Parathyroid adenoma (tissue), 2 donors: ENCODE measurements around the gene MGAT4D.
"Not testable (repeated sequence)": the region's sequence is repeated elsewhere in the genome, so short reads cannot be mapped to it uniquely, and the experiment has no call there.

Experiments
- H2AFZ ChIP-seq: fragments of 300-600 bp; sonication (generic); one replicate; pipeline ENCODE4 v1.7.0; 2017; ENCODE audit warnings: antibody characterized with exemption, mild to moderate bottlenecking
- H3K27ac ChIP-seq: fragments of 300-600 bp; sonication (generic); one replicate; pipeline ENCODE4 v1.7.0; 2017
- H3K27me3 ChIP-seq: fragments of 300-600 bp; sonication (generic); one replicate; pipeline ENCODE4 v1.7.0; 2017; ENCODE audit warnings: low read length; ENCODE audit not compliant: control insufficient read depth, insufficient read depth
- H3K36me3 ChIP-seq: fragments of 300-600 bp; sonication (generic); one replicate; pipeline ENCODE4 v1.7.0; 2017; ENCODE audit warnings: low read length; ENCODE audit not compliant: control insufficient read depth, insufficient read depth
- H3K4me1 ChIP-seq: fragments of 300-600 bp; sonication (generic); one replicate; pipeline ENCODE4 v1.7.0; 2017; ENCODE audit warnings: control low read depth
- H3K4me2 ChIP-seq: fragments of 300-600 bp; sonication (generic); one replicate; pipeline ENCODE4 v1.7.0; 2017; ENCODE audit warnings: low read length
- H3K4me3 ChIP-seq: fragments of 300-600 bp; sonication (generic); one replicate; pipeline ENCODE4 v1.7.0; 2017; ENCODE audit warnings: low read depth, low read length
- H3K79me2 ChIP-seq: fragments of 300-600 bp; sonication (generic); one replicate; pipeline ENCODE4 v1.7.0; 2017; ENCODE audit warnings: control low read depth
- H3K9ac ChIP-seq: fragments of 300-600 bp; sonication (generic); one replicate; pipeline ENCODE4 v1.7.0; 2017; ENCODE audit warnings: mild to moderate bottlenecking
- H3K9me3 ChIP-seq: fragments of 300-600 bp; sonication (generic); one replicate; pipeline ENCODE4 v1.7.0; 2017; ENCODE audit warnings: low read length; ENCODE audit not compliant: control insufficient read depth
- CTCF ChIP-seq: fragments of 300-600 bp; sonication (generic); IDR thresholded peaks from one replicate; pipeline ENCODE4 v1.7.0; 2017; ENCODE audit warnings: antibody characterized with exemption, mild to moderate bottlenecking
- donor health status: primary hyperparathyroidism.

The MGAT4D gene

GRCh38 chr4:140448162-140448561 is 49.9 kb downstream of the MGAT4D start:
- Histone ChIP-seq H3K27ac (no peak overlapping the region), H3K79me2 (no peaks in the 10 kb centered on the region), H3K9ac (no peak overlapping the region), H3K4me2 (no peak overlapping the region), H3K4me3 (no peak overlapping the region), H3K27me3 (no peaks in the 10 kb centered on the region), H3K36me3 (no peaks in the 10 kb centered on the region), H3K4me1 (no peaks in the 10 kb centered on the region), H2AFZ (no peak overlapping the region), H3K9me3 (no peaks in the 10 kb centered on the region)
- no peak for TF ChIP-seq CTCF

GRCh38 chr4:140444347-140444746 is 53.7 kb downstream of the MGAT4D start:
- not testable (repeated sequence) for H3K27ac ChIP-seq, H3K36me3 ChIP-seq, H3K79me2 ChIP-seq, H2AFZ ChIP-seq, H3K27me3 ChIP-seq, H3K9ac ChIP-seq, H3K4me3 ChIP-seq, H3K4me1 ChIP-seq, H3K9me3 ChIP-seq, H3K4me2 ChIP-seq

- Histone ChIP-seq H3K27me3 (no peaks in the 10 kb centered on the region), H3K27ac (no peak overlapping the region), H3K4me1 (no peaks in the 10 kb centered on the region), H2AFZ (no peak overlapping the region), H3K9ac (no peak overlapping the region), H3K36me3 (no peaks in the 10 kb centered on the region), H3K4me2 (no peak overlapping the region), H3K79me2 (no peaks in the 10 kb centered on the region), H3K9me3 (no peaks in the 10 kb centered on the region), H3K4me3 (no peak overlapping the region)
- no peak for TF ChIP-seq CTCF
These were observed 58.4 kb downstream of the MGAT4D start for GRCh38 chr4:140439644-140440142.

DNA sequence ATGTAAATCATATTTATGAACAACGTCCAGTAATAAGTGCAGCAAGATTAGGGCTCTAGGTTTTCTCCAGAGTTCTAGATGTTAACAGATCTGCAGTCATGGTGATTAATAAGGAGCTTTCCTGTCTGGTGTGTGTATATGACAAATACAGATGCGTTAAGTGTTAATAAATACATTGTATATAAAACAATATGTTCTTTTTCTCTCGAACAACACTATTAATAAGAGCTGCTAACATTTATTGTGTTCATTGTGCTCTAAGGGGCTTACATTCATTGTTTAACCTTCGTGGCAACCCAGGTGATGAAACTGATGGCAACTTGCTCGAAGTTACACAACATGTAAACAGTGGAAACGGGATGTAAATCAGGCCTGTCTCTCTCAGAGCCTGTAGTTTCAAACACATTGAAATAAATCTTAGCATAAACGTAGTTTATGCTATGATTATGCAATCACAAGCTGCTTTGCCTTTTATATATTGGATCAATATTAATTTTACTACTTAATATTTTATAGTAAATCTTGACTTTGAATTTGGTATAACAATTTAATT is 70.1 kb downstream of the MGAT4D start:
- Histone ChIP-seq H3K27ac (no peak overlapping the region), H3K4me3 (peak overlapping the region; percentile 55), H3K36me3 (no peaks in the 10 kb centered on the region), H3K9ac (no peak overlapping the region), H3K27me3 (no peaks in the 10 kb centered on the region), H3K9me3 (no peaks in the 10 kb centered on the region), H3K4me2 (peak overlapping the region; percentile 92), H3K79me2 (no peaks in the 10 kb centered on the region), H3K4me1 (no peaks in the 10 kb centered on the region), H2AFZ (peak overlapping the region; percentile 82)
- no peak for TF ChIP-seq CTCF

DNA sequence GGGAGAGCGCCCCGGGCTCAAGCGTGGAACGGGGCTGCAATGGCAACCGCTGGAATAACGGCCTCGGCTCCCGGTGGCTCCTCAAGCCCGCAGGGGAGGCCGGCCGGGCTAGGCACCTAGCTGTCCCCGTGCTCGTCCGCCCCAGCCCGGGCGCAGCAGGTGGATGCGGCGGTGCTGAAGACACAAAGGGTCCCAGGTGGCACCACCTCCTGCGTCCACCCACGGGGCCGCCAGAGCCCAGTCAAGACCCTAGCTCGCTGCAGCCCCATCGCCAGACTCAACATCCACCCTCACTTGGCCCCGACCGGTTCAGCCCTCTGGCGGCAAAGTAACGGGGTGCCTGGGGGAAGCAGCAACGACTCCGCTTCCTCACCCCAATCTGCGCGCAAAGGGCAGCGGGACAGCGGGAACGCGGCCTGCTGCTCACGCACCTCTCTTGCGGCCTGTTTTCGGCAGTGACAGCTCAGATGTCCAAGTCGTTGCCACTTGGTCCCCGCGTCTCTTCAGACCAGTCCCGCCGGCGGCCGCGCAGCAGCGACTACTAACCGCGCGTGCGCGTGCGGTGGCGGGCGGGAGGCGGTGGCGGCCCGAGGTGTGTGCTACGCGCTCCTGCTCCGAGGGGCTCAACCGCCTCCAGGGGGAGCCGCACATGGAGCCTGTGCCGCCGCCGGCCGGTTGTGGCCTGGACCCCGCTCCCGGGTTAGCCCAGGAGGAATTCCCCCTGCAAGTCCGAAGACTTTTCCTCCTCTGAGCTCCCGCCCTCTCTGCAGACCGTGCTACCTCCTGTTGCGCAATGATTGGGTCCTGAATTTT is 70.8 kb downstream of the MGAT4D start, which contains the start of gene CLGN:
TSS of gene CLGN (minus strand) at position 543 of the 813 bp plus-strand sequence. CDS start 14,570 bp downstream, outside the sequence.
- Histone ChIP-seq H3K4me1 (no peaks in the 10 kb centered on the region), H3K4me3 (peak within 1 kb of the TSS; percentile 55), H3K4me2 (peak within 1 kb of the TSS; percentile 92), H3K27ac (no peak within 1 kb of the TSS), H2AFZ (peak within 1 kb of the TSS; percentile 82), H3K9me3 (no peaks in the 10 kb centered on the region), H3K79me2 (no peaks in the 10 kb centered on the region), H3K9ac (no peak within 1 kb of the TSS), H3K27me3 (no peaks in the 10 kb centered on the region), H3K36me3 (no peaks in the 10 kb centered on the region)
- peak; percentile 19 for TF ChIP-seq CTCF
